Testis (tissue), 2 donors: ENCODE measurements around the gene FRAS1.

Experiments
- POLR2A ChIP-seq: fragments of 450-650 bp; IDR thresholded peaks from one replicate; pipeline ENCODE4 v1.6.1; 2017; ENCODE audit warnings: antibody characterized with exemption, mild to moderate bottlenecking, moderate library complexity
- TF ChIP-seq, protein P1 (sequence below), 3 experiments: fragments of 450-650 bp in 2 of 3; fragments of 200-600 bp in 1 of 3; sonication (generic) in 1 of 3; IDR thresholded peaks; one replicate each; pipeline ENCODE4 v1.5.1; 2016 to 2019; ENCODE audit warnings: antibody characterized with exemption in 3 of 3, mild to moderate bottlenecking in 2 of 3, moderate library complexity in 1 of 3

DNA sequence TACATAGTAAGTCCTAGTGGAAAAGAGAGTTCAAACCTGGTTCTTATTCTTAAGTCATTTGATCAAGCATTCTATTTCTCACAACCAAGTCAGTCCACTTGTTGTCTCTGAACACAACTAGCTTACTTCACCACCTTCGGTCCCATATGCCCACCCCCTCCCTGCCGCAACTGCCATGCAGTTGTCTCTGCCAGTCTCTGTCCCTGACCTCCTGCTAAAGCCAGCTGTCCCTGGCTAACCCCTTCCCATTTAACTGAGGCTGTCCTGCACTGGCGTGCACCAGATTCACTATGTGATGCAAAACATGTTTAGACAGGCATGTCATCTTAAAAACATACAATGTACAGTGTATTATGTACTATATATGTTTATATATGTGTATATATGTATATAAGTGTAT lies 12.7 kb downstream of the FRAS1 start:
- TF ChIP-seq, protein P1, sequence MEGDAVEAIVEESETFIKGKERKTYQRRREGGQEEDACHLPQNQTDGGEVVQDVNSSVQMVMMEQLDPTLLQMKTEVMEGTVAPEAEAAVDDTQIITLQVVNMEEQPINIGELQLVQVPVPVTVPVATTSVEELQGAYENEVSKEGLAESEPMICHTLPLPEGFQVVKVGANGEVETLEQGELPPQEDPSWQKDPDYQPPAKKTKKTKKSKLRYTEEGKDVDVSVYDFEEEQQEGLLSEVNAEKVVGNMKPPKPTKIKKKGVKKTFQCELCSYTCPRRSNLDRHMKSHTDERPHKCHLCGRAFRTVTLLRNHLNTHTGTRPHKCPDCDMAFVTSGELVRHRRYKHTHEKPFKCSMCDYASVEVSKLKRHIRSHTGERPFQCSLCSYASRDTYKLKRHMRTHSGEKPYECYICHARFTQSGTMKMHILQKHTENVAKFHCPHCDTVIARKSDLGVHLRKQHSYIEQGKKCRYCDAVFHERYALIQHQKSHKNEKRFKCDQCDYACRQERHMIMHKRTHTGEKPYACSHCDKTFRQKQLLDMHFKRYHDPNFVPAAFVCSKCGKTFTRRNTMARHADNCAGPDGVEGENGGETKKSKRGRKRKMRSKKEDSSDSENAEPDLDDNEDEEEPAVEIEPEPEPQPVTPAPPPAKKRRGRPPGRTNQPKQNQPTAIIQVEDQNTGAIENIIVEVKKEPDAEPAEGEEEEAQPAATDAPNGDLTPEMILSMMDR (IDR thresholded peaks at IDR 0.05) = no peak
- TF ChIP-seq POLR2A = no peak
